ENCODE measurements around the gene RIF1.

Gene RIF1

GRCh38 chr2:151508519-151508918 is 98.8 kb downstream of the RIF1 start:
- DNase-seq (ENCODE audit: low spot score) (no peak), FAIRE-seq (no peak)

- no peak for FAIRE-seq
These were observed 109.1 kb downstream of the RIF1 start for GRCh38 chr2:151518802-151519201.

GRCh38 chr2:151520976-151521375 is 111.3 kb downstream of the RIF1 start:
- FAIRE-seq = no peak
- DNase-seq (ENCODE audit: low spot score) = no peak

More at GRCh38 chr2:151518802-151519201, 109.1 kb downstream of the RIF1 start:
- no peak for DNase-seq (ENCODE audit: low spot score)

GRCh38 chr2:151522556-151522955 is 112.9 kb downstream of the RIF1 start:
- DNase-seq (ENCODE audit: low spot score) (no peak), FAIRE-seq (no peak)

- DNase-seq (ENCODE audit: low spot score) (no peak), FAIRE-seq (no peak)
These were observed 114.1 kb downstream of the RIF1 start for GRCh38 chr2:151523850-151524249.

GRCh38 chr2:151525821-151526373 is 116.2 kb downstream of the RIF1 start:
- FAIRE-seq (no peak), DNase-seq (ENCODE audit: low spot score) (no peak)

GRCh38 chr2:151526572-151527090 is 116.9 kb downstream of the RIF1 start:
- DNase-seq (ENCODE audit: low spot score) = no peak
- FAIRE-seq = no peak

Measured in urothelium cell line (cell line).